ENCODE measurements around the gene SLC43A2. TPM values are rescaled to one million over a fixed set of nuclear protein-coding genes. Genes with fewer than 3 reads are reported as not detected.

The SLC43A2 gene
- total and polyA plus RNA-seq, 2 of the 13 experiments (the other 11 are each of a cell fraction or from before 2014, with no cell fraction given), result 7.3 to 20.0 TPM

GRCh38 chr17:1597861-1598342 lies 30.7 kb downstream of the SLC43A2 start (continued):
- no peak for TF ChIP-seq GABPA (IDR thresholded peaks at IDR 0.05; ENCODE audit: low read depth, low read length)
- peak; percentile 44; the same call in 1 of the 2 replicates for TF ChIP-seq GABPA (CRISPR knock-in tag; IDR thresholded peaks at IDR 0.05; ENCODE audit: low read depth)
- TF ChIP-seq MED13 (CRISPR knock-in tag; IDR thresholded peaks at IDR 0.05), result no peak
- no peak for TF ChIP-seq SMAD3 (CRISPR knock-in tag; IDR thresholded peaks at IDR 0.05)
- peak; percentile 81 for TF ChIP-seq RXRB (CRISPR knock-in tag; IDR thresholded peaks at IDR 0.05; ENCODE audit: borderline replicate concordance)
- TF ChIP-seq ZFP36L1 (CRISPR knock-in tag; IDR thresholded peaks at IDR 0.05), result no peak
- TF ChIP-seq SATB2 (CRISPR knock-in tag; IDR thresholded peaks at IDR 0.05), result no peak
- TF ChIP-seq ZNF234 (CRISPR knock-in tag; conservative IDR thresholded peaks at IDR 0.05), result no peak
- no peak for TF ChIP-seq CC2D1A (CRISPR knock-in tag; IDR thresholded peaks at IDR 0.05)
- no peak for TF ChIP-seq TAF15 (IDR thresholded peaks at IDR 0.05; ENCODE audit: low read depth, low read length, poor library complexity, severe bottlenecking)
- no peak for TF ChIP-seq ZNF773 (CRISPR knock-in tag; IDR thresholded peaks at IDR 0.05; ENCODE audit: borderline replicate concordance)
- peak; percentile 87 for TF ChIP-seq ELF1 (CRISPR knock-in tag; IDR thresholded peaks at IDR 0.05)
- TF ChIP-seq ZNF530 (CRISPR knock-in tag; IDR thresholded peaks at IDR 0.05; ENCODE audit: low read depth), result no peak
- TF ChIP-seq KDM5B (CRISPR knock-in tag; IDR thresholded peaks at IDR 0.05; ENCODE audit: borderline replicate concordance), result no peak; the same call in 1 of the 2 replicates
- TF ChIP-seq, protein P1, sequence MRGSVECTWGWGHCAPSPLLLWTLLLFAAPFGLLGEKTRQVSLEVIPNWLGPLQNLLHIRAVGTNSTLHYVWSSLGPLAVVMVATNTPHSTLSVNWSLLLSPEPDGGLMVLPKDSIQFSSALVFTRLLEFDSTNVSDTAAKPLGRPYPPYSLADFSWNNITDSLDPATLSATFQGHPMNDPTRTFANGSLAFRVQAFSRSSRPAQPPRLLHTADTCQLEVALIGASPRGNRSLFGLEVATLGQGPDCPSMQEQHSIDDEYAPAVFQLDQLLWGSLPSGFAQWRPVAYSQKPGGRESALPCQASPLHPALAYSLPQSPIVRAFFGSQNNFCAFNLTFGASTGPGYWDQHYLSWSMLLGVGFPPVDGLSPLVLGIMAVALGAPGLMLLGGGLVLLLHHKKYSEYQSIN (CRISPR knock-in tag; IDR thresholded peaks at IDR 0.05; ENCODE audit: borderline replicate concordance), result no peak
- TF ChIP-seq ZNF678 (CRISPR knock-in tag; IDR thresholded peaks at IDR 0.05), result no peak
- TF ChIP-seq FOXA3 (CRISPR knock-in tag; IDR thresholded peaks at IDR 0.05), result peak; percentile 90
- TF ChIP-seq SP140L (CRISPR knock-in tag; IDR thresholded peaks at IDR 0.05; ENCODE audit: borderline replicate concordance), result no peak
- TF ChIP-seq LCORL (IDR thresholded peaks at IDR 0.05), result no peak
- peak; percentile 98 for TF ChIP-seq LCORL (CRISPR knock-in tag; IDR thresholded peaks at IDR 0.05)
- TF ChIP-seq SOX13 (IDR thresholded peaks at IDR 0.05), result 0 out of 2 replicates have a peak, but pooled peaks have one; percentile 19
- TF ChIP-seq SOX13 (CRISPR knock-in tag; conservative IDR thresholded peaks at IDR 0.05 in 1 of 2, IDR thresholded peaks at IDR 0.05 in 1 of 2), result peak in 1 of 2 experiments; percentile 76; a peak in 2 of 4 replicates
- TF ChIP-seq HDAC1 (CRISPR knock-in tag; IDR thresholded peaks at IDR 0.05), result peak; percentile 83
- TF ChIP-seq ARHGAP35 (CRISPR knock-in tag; IDR thresholded peaks at IDR 0.05; ENCODE audit: borderline replicate concordance), result no peak
- peak; percentile 57 for TF ChIP-seq ISL2 (CRISPR knock-in tag; IDR thresholded peaks at IDR 0.05)
- peak; percentile 73; the same call in 1 of the 2 replicates for TF ChIP-seq ZBED4 (CRISPR knock-in tag; IDR thresholded peaks at IDR 0.05; ENCODE audit: borderline replicate concordance)
- TF ChIP-seq THAP11 (CRISPR knock-in tag; IDR thresholded peaks at IDR 0.05), result peak; percentile 54
- TF ChIP-seq NFYC (CRISPR knock-in tag; IDR thresholded peaks at IDR 0.05), result peak; percentile 36; the same call in 1 of the 2 replicates
- 0 out of 2 replicates have a peak, but pooled peaks have one; percentile 24 for TF ChIP-seq MEIS1 (CRISPR knock-in tag; IDR thresholded peaks at IDR 0.05; ENCODE audit: borderline replicate concordance)
- peak; percentile 44; the same call in 1 of the 2 replicates for TF ChIP-seq POLR2G (IDR thresholded peaks at IDR 0.05; ENCODE audit: low read depth, low read length)

All from HepG2 (cell line).